Tibial nerve (tissue), 3 donors: Measurements from ENCODE around the gene RPL29.

Experiments used
- POLR2A ChIP-seq, 2 donors: fragments of 450-650 bp; IDR thresholded peaks; one replicate each; pipeline ENCODE4 v1.6.1; 2017; ENCODE audit warnings: antibody characterized with exemption in 2 of 2, mild to moderate bottlenecking in 2 of 2, moderate library complexity in 2 of 2
- TF ChIP-seq, protein P1 (sequence below), 5 experiments: fragments of 200-600 bp in 3 of 5; fragments of 450-650 bp in 2 of 5; sonication (generic) in 3 of 5; IDR thresholded peaks; one replicate each; pipeline ENCODE4 v1.5.1; 2016 to 2019; ENCODE audit warnings: antibody characterized with exemption in 5 of 5, mild to moderate bottlenecking in 3 of 5, moderate library complexity in 2 of 5

DNA sequence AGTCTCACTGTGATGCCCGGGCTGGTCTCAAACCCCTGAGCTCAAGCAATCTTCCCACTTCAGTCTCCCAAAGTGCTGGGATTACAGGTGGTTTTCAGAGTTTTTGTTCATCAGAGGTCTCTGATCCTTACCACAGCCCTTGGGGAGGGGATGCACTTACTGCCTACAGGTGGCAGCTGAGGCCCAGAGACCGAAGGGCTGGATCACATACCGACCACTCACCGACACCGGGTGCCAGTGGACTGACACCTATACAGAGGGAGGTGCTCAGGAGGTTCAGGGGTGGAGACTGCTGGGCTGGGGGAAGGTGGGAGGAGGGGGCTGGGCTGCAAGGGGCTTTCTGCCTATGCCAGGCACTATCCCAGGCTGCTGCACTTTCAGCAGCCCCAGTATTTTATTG lies 41.1 kb upstream of the RPL29 start:
- TF ChIP-seq, protein P1, sequence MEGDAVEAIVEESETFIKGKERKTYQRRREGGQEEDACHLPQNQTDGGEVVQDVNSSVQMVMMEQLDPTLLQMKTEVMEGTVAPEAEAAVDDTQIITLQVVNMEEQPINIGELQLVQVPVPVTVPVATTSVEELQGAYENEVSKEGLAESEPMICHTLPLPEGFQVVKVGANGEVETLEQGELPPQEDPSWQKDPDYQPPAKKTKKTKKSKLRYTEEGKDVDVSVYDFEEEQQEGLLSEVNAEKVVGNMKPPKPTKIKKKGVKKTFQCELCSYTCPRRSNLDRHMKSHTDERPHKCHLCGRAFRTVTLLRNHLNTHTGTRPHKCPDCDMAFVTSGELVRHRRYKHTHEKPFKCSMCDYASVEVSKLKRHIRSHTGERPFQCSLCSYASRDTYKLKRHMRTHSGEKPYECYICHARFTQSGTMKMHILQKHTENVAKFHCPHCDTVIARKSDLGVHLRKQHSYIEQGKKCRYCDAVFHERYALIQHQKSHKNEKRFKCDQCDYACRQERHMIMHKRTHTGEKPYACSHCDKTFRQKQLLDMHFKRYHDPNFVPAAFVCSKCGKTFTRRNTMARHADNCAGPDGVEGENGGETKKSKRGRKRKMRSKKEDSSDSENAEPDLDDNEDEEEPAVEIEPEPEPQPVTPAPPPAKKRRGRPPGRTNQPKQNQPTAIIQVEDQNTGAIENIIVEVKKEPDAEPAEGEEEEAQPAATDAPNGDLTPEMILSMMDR (IDR thresholded peaks at IDR 0.05), result no peak
- no peak for TF ChIP-seq POLR2A (IDR thresholded peaks at IDR 0.05)
